HG03520 (cell line): ENCODE measurements around the gene PDE9A.
"Not testable (repeated sequence)": the region's sequence is repeated elsewhere in the genome, so short reads cannot be mapped to it uniquely, and the experiment has no call there.

Experiments used
- ATAC-seq: cut with Tn5 transposase; IDR thresholded peaks from one replicate; pipeline ENCODE4 v1.9.1; 2021; ENCODE audit warnings: mild to moderate bottlenecking, moderate library complexity; ENCODE audit not compliant: unreplicated experiment

The PDE9A gene

GRCh38 chr21:42704861-42705260 lies 51.4 kb downstream of the PDE9A start:
- ATAC-seq: no peak

GRCh38 chr21:42705346-42705745 lies 51.9 kb downstream of the PDE9A start:
- no peak for ATAC-seq

- no peak for ATAC-seq
These were observed 52.4 kb downstream of the PDE9A start for GRCh38 chr21:42705746-42706374.

- ATAC-seq: no peak
These were observed 53.3 kb downstream of the PDE9A start for GRCh38 chr21:42706765-42707164.

GRCh38 chr21:42707207-42707830 lies 53.9 kb downstream of the PDE9A start:
- no peak for ATAC-seq

GRCh38 chr21:42708107-42708506 lies 54.7 kb downstream of the PDE9A start:
- no peak for ATAC-seq

- not testable (repeated sequence) for ATAC-seq
These were observed 55.5 kb downstream of the PDE9A start for GRCh38 chr21:42708916-42709315.

GRCh38 chr21:42711667-42712066 lies 58.2 kb downstream of the PDE9A start:
- no peak for ATAC-seq

- ATAC-seq: not testable (repeated sequence)
These were observed 62.0 kb downstream of the PDE9A start for GRCh38 chr21:42715427-42715826.

GRCh38 chr21:42716074-42716473 lies 62.7 kb downstream of the PDE9A start:
- ATAC-seq: no peak

GRCh38 chr21:42720484-42720883 lies 67.1 kb downstream of the PDE9A start:
- not testable (repeated sequence) for ATAC-seq

- ATAC-seq: no peak
These were observed 68.0 kb downstream of the PDE9A start for GRCh38 chr21:42721341-42721824.

- ATAC-seq: no peak
These were observed 68.7 kb downstream of the PDE9A start for GRCh38 chr21:42722153-42722552.

GRCh38 chr21:42722808-42723473 lies 69.5 kb downstream of the PDE9A start:
- no peak for ATAC-seq

- ATAC-seq: no peak
These were observed 71.0 kb downstream of the PDE9A start for GRCh38 chr21:42724226-42724920.

- ATAC-seq: no peak
These were observed 72.1 kb downstream of the PDE9A start for GRCh38 chr21:42725416-42725930.

GRCh38 chr21:42731264-42732032 lies 78.0 kb downstream of the PDE9A start:
- no peak for ATAC-seq

- ATAC-seq: no peak
These were observed 78.6 kb downstream of the PDE9A start for GRCh38 chr21:42732033-42732410.

- no peak for ATAC-seq
These were observed 79.7 kb downstream of the PDE9A start for GRCh38 chr21:42733037-42733627.

GRCh38 chr21:42733874-42734273 lies 80.5 kb downstream of the PDE9A start:
- ATAC-seq: no peak
